Keratinocyte (primary cell): ENCODE data around the gene R3HCC1L. TPM values are rescaled to one million over a fixed set of nuclear protein-coding genes. Genes with fewer than 3 reads are reported as not detected.

Source experiments
- DNase-seq: peaks from one replicate; pipeline ENCODE4 v3.0.0-alpha.2; 2011; ENCODE audit warnings: low read depth, missing footprints, low spot score
- FAIRE-seq: peaks from 2 replicates; lab custom pipeline; 2011; peaks lifted over from hg19 to GRCh38; lab: Jason Lieb, UNC
- H2AFZ ChIP-seq: 2 replicates; pipeline ENCODE4 v1.6.0; 2012; ENCODE audit warnings: low read length, control low read depth, inconsistent platforms; ENCODE audit not compliant: control insufficient read depth
- H3K27ac ChIP-seq: 2 replicates; pipeline ENCODE4 v1.5.1; 2011; ENCODE audit warnings: low read length; ENCODE audit not compliant: control insufficient read depth, insufficient read depth
- H3K27me3 ChIP-seq: 3 replicates; pipeline ENCODE4 v1.6.0; 2011; ENCODE audit warnings: low read length; ENCODE audit not compliant: control insufficient read depth, insufficient read depth; ENCODE audit errors: extremely low read depth
- H3K36me3 ChIP-seq, 2 experiments: 2 replicates in 1 of 2; 3 replicates in 1 of 2; pipeline ENCODE4 v1.5.1; 2011; ENCODE audit warnings: low read length in 2 of 2, mild to moderate bottlenecking in 1 of 2; ENCODE audit not compliant: control insufficient read depth in 2 of 2, insufficient read depth in 2 of 2; ENCODE audit errors: extremely low read depth in 1 of 2
- H3K4me1 ChIP-seq: 3 replicates; pipeline ENCODE4 v1.5.1; 2011; ENCODE audit warnings: low read length; ENCODE audit not compliant: control insufficient read depth, insufficient read depth; ENCODE audit errors: extremely low read depth
- H3K4me2 ChIP-seq: 3 replicates; pipeline ENCODE4 v1.6.0; 2011; ENCODE audit warnings: low read depth, low read length; ENCODE audit not compliant: control insufficient read depth, insufficient read depth; ENCODE audit errors: extremely low read depth
- H3K4me3 ChIP-seq, 3 experiments: fragments of 200-600 bp in 1 of 3; sonication (generic) in 1 of 3; 2 replicates in 2 of 3; 3 replicates in 1 of 3; pipeline ENCODE4 v1.5.1; 2011 to 2016; ENCODE audit warnings: low read length in 3 of 3, mild to moderate bottlenecking in 3 of 3, control low read depth in 2 of 3, inconsistent platforms in 1 of 3, low read depth in 1 of 3, mixed read lengths in 1 of 3, mixed run types in 1 of 3, moderate library complexity in 1 of 3; ENCODE audit not compliant: control insufficient read depth in 2 of 3, insufficient read depth in 2 of 3; ENCODE audit errors: extremely low read depth in 1 of 3
- H3K79me2 ChIP-seq: 2 replicates; pipeline ENCODE4 v1.6.0; 2012; ENCODE audit warnings: low read length; ENCODE audit not compliant: control insufficient read depth, insufficient read depth
- H3K9ac ChIP-seq: 3 replicates; pipeline ENCODE4 v1.6.0; 2011; ENCODE audit warnings: low read length; ENCODE audit not compliant: control insufficient read depth, insufficient read depth; ENCODE audit errors: extremely low read depth
- H3K9me1 ChIP-seq: 3 replicates; pipeline ENCODE4 v1.6.0; 2011; ENCODE audit warnings: low read length; ENCODE audit not compliant: control insufficient read depth, insufficient read depth; ENCODE audit errors: extremely low read depth
- H3K9me3 ChIP-seq: 2 replicates; pipeline ENCODE4 v1.5.1; 2012; ENCODE audit warnings: low read depth, low read length; ENCODE audit not compliant: control insufficient read depth
- H4K20me1 ChIP-seq: 3 replicates; pipeline ENCODE4 v1.6.0; 2011; ENCODE audit warnings: low read length; ENCODE audit not compliant: control insufficient read depth, insufficient read depth; ENCODE audit errors: extremely low read depth
- EZH2 ChIP-seq: IDR thresholded peaks from one replicate; pipeline ENCODE4 v1.6.1; 2012; ENCODE audit warnings: inconsistent platforms, mild to moderate bottlenecking, low read length, moderate library complexity
- dilution Hi-C: fragments of 300-500 bp; cut with MboI; formaldehyde crosslinking; loops from one replicate; pipeline ENCODE4 v1.7.0; 2020; ENCODE audit warnings: low sequenced_read_pairs; ENCODE audit not compliant: extremely low pct_ligation_motif_present
- polyA plus RNA-seq, 5 experiments: library from polyadenylated mRNA; depleted of rRNA in 3 of 5; stranded (reverse) in 3 of 5; stranded (forward) in 1 of 5; unstranded in 1 of 5; fragments of >200 nt; gene quantifications; 1 replicate in 1 of 5; 2 replicates in 3 of 5; 3 replicates in 1 of 5; pipeline versions ENCODE4 v1.2.1 to v1.2.3, GENCODE V29; 2011 to 2012; ENCODE audit warnings: missing spikeins in 2 of 5, low read depth in 1 of 5, low replicate concordance in 1 of 5
- TF ChIP-seq, protein P1 (sequence below), 3 experiments: IDR thresholded peaks in 1 of 3; conservative IDR thresholded peaks in 1 of 3; optimal IDR thresholded peaks in 1 of 3; 2 replicates in 2 of 3; 3 replicates in 1 of 3; pipeline versions ENCODE3 to v1.5.1; 2011; ENCODE audit warnings: low read length in 3 of 3, mild to moderate bottlenecking in 3 of 3, moderate library complexity in 2 of 3, control low read depth in 1 of 3, inconsistent platforms in 1 of 3; ENCODE audit not compliant: insufficient read depth in 2 of 3; ENCODE audit errors: extremely low read depth in 1 of 3

Gene R3HCC1L
- polyA plus RNA-seq, 1 donor (not counting 4 experiments of a cell fraction or from before 2014, with no cell fraction given), result 11.7 TPM

DNA sequence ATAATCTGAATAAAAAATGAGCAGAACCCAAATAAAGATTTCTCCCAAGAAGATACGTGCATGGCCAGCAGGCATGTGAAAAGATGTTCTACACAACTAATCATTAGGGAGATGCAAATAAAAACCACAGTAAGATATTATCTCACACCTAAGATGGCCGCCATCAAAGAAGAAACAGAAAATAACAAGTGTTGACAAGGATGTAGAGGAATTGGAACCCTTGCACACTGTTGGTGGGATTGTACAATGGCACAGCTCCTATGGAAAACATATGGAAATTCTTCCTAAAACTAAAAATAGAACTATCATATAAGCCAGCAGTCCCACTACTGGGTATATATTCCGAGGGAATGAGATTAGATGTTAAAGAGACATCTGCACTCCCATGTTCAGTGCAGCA is 60.2 kb downstream of the R3HCC1L start:
- dilution Hi-C loops, result no loop called here
- H2AFZ ChIP-seq, result no peak overlapping the region
- H3K9me1 ChIP-seq, result no peaks in the 10 kb centered on the region
- no peaks in the 10 kb centered on the region for H3K36me3 ChIP-seq
- H4K20me1 ChIP-seq, result no peaks in the 10 kb centered on the region
- no peaks in the 10 kb centered on the region for H3K4me1 ChIP-seq
- H3K9ac ChIP-seq, result no peak overlapping the region
- FAIRE-seq (no peak), DNase-seq (no peak)
- H3K79me2 ChIP-seq, result no peaks in the 10 kb centered on the region
- TF ChIP-seq, protein P1, sequence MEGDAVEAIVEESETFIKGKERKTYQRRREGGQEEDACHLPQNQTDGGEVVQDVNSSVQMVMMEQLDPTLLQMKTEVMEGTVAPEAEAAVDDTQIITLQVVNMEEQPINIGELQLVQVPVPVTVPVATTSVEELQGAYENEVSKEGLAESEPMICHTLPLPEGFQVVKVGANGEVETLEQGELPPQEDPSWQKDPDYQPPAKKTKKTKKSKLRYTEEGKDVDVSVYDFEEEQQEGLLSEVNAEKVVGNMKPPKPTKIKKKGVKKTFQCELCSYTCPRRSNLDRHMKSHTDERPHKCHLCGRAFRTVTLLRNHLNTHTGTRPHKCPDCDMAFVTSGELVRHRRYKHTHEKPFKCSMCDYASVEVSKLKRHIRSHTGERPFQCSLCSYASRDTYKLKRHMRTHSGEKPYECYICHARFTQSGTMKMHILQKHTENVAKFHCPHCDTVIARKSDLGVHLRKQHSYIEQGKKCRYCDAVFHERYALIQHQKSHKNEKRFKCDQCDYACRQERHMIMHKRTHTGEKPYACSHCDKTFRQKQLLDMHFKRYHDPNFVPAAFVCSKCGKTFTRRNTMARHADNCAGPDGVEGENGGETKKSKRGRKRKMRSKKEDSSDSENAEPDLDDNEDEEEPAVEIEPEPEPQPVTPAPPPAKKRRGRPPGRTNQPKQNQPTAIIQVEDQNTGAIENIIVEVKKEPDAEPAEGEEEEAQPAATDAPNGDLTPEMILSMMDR (optimal IDR thresholded peaks at IDR 0.05 in 1 of 3, IDR thresholded peaks at IDR 0.05 in 1 of 3, conservative IDR thresholded peaks at IDR 0.05 in 1 of 3; ENCODE audit: extremely low read depth in 1 of 3, insufficient read depth in 2 of 3, low read length in 3 of 3), result no peak
- no peak for TF ChIP-seq EZH2
- no peaks in the 10 kb centered on the region for H3K27me3 ChIP-seq
- no peak overlapping the region for H3K4me3 ChIP-seq
- H3K27ac ChIP-seq, result no peak overlapping the region
- H3K4me2 ChIP-seq, result no peak overlapping the region
- no peaks in the 10 kb centered on the region for H3K9me3 ChIP-seq

- no peaks in the 10 kb centered on the region for H3K79me2 ChIP-seq
- DNase-seq, result no peak
- dilution Hi-C loops, result no loop called here
Measured at GRCh38 chr10:98195120-98195519, 60.7 kb downstream of the R3HCC1L start.

More at GRCh38 chr10:98195120-98195519, 60.7 kb downstream of the R3HCC1L start:
- Histone ChIP-seq H2AFZ (no peak overlapping the region), H4K20me1 (no peaks in the 10 kb centered on the region), H3K9me3 (no peaks in the 10 kb centered on the region), H3K4me1 (no peaks in the 10 kb centered on the region), H3K36me3 (no peaks in the 10 kb centered on the region), H3K4me2 (no peak overlapping the region), H3K9me1 (no peaks in the 10 kb centered on the region), H3K27ac (no peak overlapping the region), H3K9ac (no peak overlapping the region), H3K4me3 (no peak overlapping the region), H3K27me3 (no peaks in the 10 kb centered on the region)
- no peak for FAIRE-seq
- no peak for TF ChIP-seq EZH2
- TF ChIP-seq, protein P1 (optimal IDR thresholded peaks at IDR 0.05 in 1 of 3, IDR thresholded peaks at IDR 0.05 in 1 of 3, conservative IDR thresholded peaks at IDR 0.05 in 1 of 3; ENCODE audit: extremely low read depth in 1 of 3, insufficient read depth in 2 of 3, low read length in 3 of 3), result no peak
